HepG2 (cell line): ENCODE data around the gene CLCNKA. TPM values are rescaled to one million over a fixed set of nuclear protein-coding genes. Genes with fewer than 3 reads are reported as not detected.
A peak's percentile ranks its signal among the peaks of the same experiment; 100 is the strongest.

Experiments
- ESRRA ChIP-seq: sonication (generic); formaldehyde crosslinking; IDR thresholded peaks from 2 replicates; pipeline ENCODE4 v1.5.1; 2020; ENCODE audit warnings: mild to moderate bottlenecking, low read depth, missing genetic modification reagents
- GZF1 ChIP-seq: sonication (generic); formaldehyde crosslinking; IDR thresholded peaks from 2 replicates; pipeline ENCODE4 v1.5.1; 2020; ENCODE audit warnings: mild to moderate bottlenecking, missing genetic modification reagents
- HNRNPL ChIP-seq: fragments of 200-400 bp; formaldehyde crosslinking; IDR thresholded peaks from 2 replicates; pipeline ENCODE4 v1.6.1; 2017; ENCODE audit warnings: mild to moderate bottlenecking, low read depth, low read length
- MEIS1 ChIP-seq: sonication (generic); formaldehyde crosslinking; IDR thresholded peaks from 2 replicates; pipeline ENCODE4 v1.9.0; 2021; ENCODE audit warnings: mild to moderate bottlenecking, missing genetic modification reagents, moderate library complexity, borderline replicate concordance
- NCOR1 ChIP-seq: fragments of 200-600 bp; sonication (generic); IDR thresholded peaks from 2 replicates; pipeline ENCODE4 v1.7.0; 2017; ENCODE audit warnings: antibody characterized with exemption, low read length, borderline replicate concordance
- RXRB ChIP-seq: IDR thresholded peaks from 2 replicates; pipeline ENCODE4 v1.6.1; 2016; ENCODE audit warnings: borderline replicate concordance, missing genetic modification reagents, missing compliant biosample characterization
- ZNF33A ChIP-seq: sonication (generic); formaldehyde crosslinking; IDR thresholded peaks from 2 replicates; pipeline ENCODE4 v1.5.1; 2020; ENCODE audit warnings: missing genetic modification reagents, mild to moderate bottlenecking, moderate library complexity, borderline replicate concordance
- ZNF713 ChIP-seq: sonication (generic); formaldehyde crosslinking; IDR thresholded peaks from 2 replicates; pipeline ENCODE4 v1.4.0; 2020; ENCODE audit warnings: mild to moderate bottlenecking, missing genetic modification reagents
- polyA plus RNA-seq, 8 experiments: library from polyadenylated mRNA; depleted of rRNA in 3 of 8; stranded (reverse) in 7 of 8; unstranded in 1 of 8; fragments of >200 nt; fragmentation: Illumina TruSeq in 4 of 8; extraction: Trizol in 4 of 8; gene quantifications; 2 replicates each; pipeline versions ENCODE4 v1.2.1 to v1.2.3, GENCODE V29; 2011 to 2016; ENCODE audit warnings: low read depth in 4 of 8, missing spikeins in 1 of 8, mixed read lengths in 1 of 8; ENCODE audit not compliant: insufficient read depth in 1 of 8
- total RNA-seq, 5 experiments: library from RNA; depleted of rRNA; stranded (reverse); fragments of >200 nt; fragmentation: Illumina TruSeq; extraction: Trizol; gene quantifications; 2 replicates each; pipeline ENCODE4 v1.2.3, GENCODE V29; 2016; ENCODE audit warnings: low read depth in 1 of 5
- TF ChIP-seq, protein P1 (sequence below): sonication (generic); formaldehyde crosslinking; IDR thresholded peaks from 2 replicates; pipeline ENCODE4 v1.4.0; 2020; ENCODE audit warnings: missing genetic modification reagents
- TF ChIP-seq, protein P2 (sequence below): sonication (generic); formaldehyde crosslinking; IDR thresholded peaks from 2 replicates; pipeline ENCODE4 v1.5.0; 2020; ENCODE audit warnings: mild to moderate bottlenecking, missing genetic modification reagents
- TF ChIP-seq, protein P3 (sequence below): IDR thresholded peaks from 2 replicates; pipeline ENCODE4 v1.6.1; 2018; ENCODE audit warnings: missing genetic modification reagents, mild to moderate bottlenecking, missing compliant biosample characterization
- TF ChIP-seq, protein P4 (sequence below): sonication (generic); formaldehyde crosslinking; IDR thresholded peaks from 2 replicates; pipeline ENCODE4 v1.4.0; 2020; ENCODE audit warnings: mild to moderate bottlenecking, missing genetic modification reagents, borderline replicate concordance
- TF ChIP-seq, protein P5 (sequence below): IDR thresholded peaks from 2 replicates; pipeline ENCODE4 v1.6.1; 2016; ENCODE audit warnings: missing compliant biosample characterization, missing genetic modification reagents, borderline replicate concordance
- TF ChIP-seq, protein P6 (sequence below): sonication (generic); formaldehyde crosslinking; IDR thresholded peaks from 2 replicates; pipeline ENCODE4 v1.4.0; 2020; ENCODE audit warnings: missing genetic modification reagents

Gene CLCNKA
- total and polyA plus RNA-seq, 2 of the 13 experiments (the other 11 are each of a cell fraction or from before 2014, with no cell fraction given) = 0.03 TPM; not detected in 1

DNA sequence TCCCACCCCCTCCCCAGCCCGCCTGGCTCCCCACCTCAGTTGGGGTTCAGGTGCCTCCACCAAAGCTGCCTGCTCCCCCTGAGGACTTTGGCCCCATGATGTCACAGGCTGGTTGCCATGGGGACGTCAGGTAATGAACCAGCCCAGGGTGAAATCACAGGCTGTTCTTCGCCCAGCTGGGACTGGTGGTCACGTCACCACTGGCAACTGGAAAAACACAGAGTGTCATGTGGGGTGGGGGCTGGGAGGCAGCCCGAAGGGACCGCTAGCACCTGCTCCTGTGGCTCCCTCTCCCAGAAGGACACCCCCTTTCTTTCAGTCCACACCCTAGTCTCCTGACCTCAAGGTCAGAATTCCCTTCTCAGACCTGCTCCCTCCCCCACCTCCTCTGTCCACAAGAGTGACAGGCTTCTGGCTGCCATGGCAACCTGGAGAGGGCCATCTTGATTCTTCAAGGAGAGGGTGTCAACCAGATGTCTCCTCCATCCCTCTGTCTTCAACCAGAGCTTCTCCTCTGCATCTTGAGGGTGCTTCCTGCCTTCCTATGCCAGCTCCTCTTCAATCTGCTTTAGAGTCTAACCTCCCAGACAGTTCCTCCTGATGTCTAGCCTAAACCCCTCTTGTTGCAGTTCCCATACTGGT, 45.4 kb downstream of the CLCNKA start (continued):
- TF ChIP-seq, protein P1, sequence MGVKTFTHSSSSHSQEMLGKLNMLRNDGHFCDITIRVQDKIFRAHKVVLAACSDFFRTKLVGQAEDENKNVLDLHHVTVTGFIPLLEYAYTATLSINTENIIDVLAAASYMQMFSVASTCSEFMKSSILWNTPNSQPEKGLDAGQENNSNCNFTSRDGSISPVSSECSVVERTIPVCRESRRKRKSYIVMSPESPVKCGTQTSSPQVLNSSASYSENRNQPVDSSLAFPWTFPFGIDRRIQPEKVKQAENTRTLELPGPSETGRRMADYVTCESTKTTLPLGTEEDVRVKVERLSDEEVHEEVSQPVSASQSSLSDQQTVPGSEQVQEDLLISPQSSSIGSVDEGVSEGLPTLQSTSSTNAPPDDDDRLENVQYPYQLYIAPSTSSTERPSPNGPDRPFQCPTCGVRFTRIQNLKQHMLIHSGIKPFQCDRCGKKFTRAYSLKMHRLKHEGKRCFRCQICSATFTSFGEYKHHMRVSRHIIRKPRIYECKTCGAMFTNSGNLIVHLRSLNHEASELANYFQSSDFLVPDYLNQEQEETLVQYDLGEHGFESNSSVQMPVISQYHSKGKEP (CRISPR knock-in tag) = no peak
- TF ChIP-seq RXRB (no peak), HNRNPL (0 out of 2 replicates have a peak, but pooled peaks have one; percentile 44), NCOR1 (peak; percentile 43; the same call in 1 of the 2 replicates), ZNF33A (CRISPR knock-in tag) (no peak), ZNF713 (CRISPR knock-in tag) (no peak), MEIS1 (CRISPR knock-in tag) (no peak), ESRRA (CRISPR knock-in tag) (no peak), GZF1 (no peak)
- TF ChIP-seq, protein P2, sequence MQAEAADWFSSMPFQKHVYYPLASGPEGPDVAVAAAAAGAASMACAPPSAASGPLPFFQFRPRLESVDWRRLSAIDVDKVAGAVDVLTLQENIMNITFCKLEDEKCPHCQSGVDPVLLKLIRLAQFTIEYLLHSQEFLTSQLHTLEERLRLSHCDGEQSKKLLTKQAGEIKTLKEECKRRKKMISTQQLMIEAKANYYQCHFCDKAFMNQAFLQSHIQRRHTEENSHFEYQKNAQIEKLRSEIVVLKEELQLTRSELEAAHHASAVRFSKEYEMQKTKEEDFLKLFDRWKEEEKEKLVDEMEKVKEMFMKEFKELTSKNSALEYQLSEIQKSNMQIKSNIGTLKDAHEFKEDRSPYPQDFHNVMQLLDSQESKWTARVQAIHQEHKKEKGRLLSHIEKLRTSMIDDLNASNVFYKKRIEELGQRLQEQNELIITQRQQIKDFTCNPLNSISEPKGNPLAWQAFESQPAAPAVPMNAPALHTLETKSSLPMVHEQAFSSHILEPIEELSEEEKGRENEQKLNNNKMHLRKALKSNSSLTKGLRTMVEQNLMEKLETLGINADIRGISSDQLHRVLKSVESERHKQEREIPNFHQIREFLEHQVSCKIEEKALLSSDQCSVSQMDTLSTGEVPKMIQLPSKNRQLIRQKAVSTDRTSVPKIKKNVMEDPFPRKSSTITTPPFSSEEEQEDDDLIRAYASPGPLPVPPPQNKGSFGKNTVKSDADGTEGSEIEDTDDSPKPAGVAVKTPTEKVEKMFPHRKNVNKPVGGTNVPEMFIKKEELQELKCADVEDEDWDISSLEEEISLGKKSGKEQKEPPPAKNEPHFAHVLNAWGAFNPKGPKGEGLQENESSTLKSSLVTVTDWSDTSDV (CRISPR knock-in tag) = no peak
- TF ChIP-seq, protein P3, sequence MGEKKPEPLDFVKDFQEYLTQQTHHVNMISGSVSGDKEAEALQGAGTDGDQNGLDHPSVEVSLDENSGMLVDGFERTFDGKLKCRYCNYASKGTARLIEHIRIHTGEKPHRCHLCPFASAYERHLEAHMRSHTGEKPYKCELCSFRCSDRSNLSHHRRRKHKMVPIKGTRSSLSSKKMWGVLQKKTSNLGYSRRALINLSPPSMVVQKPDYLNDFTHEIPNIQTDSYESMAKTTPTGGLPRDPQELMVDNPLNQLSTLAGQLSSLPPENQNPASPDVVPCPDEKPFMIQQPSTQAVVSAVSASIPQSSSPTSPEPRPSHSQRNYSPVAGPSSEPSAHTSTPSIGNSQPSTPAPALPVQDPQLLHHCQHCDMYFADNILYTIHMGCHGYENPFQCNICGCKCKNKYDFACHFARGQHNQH = peak; percentile 97
- TF ChIP-seq, protein P4, sequence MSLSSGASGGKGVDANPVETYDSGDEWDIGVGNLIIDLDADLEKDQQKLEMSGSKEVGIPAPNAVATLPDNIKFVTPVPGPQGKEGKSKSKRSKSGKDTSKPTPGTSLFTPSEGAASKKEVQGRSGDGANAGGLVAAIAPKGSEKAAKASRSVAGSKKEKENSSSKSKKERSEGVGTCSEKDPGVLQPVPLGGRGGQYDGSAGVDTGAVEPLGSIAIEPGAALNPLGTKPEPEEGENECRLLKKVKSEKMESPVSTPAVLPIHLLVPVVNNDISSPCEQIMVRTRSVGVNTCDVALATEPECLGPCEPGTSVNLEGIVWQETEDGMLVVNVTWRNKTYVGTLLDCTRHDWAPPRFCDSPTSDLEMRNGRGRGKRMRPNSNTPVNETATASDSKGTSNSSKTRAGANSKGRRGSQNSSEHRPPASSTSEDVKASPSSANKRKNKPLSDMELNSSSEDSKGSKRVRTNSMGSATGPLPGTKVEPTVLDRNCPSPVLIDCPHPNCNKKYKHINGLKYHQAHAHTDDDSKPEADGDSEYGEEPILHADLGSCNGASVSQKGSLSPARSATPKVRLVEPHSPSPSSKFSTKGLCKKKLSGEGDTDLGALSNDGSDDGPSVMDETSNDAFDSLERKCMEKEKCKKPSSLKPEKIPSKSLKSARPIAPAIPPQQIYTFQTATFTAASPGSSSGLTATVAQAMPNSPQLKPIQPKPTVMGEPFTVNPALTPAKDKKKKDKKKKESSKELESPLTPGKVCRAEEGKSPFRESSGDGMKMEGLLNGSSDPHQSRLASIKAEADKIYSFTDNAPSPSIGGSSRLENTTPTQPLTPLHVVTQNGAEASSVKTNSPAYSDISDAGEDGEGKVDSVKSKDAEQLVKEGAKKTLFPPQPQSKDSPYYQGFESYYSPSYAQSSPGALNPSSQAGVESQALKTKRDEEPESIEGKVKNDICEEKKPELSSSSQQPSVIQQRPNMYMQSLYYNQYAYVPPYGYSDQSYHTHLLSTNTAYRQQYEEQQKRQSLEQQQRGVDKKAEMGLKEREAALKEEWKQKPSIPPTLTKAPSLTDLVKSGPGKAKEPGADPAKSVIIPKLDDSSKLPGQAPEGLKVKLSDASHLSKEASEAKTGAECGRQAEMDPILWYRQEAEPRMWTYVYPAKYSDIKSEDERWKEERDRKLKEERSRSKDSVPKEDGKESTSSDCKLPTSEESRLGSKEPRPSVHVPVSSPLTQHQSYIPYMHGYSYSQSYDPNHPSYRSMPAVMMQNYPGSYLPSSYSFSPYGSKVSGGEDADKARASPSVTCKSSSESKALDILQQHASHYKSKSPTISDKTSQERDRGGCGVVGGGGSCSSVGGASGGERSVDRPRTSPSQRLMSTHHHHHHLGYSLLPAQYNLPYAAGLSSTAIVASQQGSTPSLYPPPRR (CRISPR knock-in tag) = no peak
- TF ChIP-seq, protein P5, sequence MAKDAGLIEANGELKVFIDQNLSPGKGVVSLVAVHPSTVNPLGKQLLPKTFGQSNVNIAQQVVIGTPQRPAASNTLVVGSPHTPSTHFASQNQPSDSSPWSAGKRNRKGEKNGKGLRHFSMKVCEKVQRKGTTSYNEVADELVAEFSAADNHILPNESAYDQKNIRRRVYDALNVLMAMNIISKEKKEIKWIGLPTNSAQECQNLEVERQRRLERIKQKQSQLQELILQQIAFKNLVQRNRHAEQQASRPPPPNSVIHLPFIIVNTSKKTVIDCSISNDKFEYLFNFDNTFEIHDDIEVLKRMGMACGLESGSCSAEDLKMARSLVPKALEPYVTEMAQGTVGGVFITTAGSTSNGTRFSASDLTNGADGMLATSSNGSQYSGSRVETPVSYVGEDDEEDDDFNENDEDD (CRISPR knock-in tag) = no peak
- TF ChIP-seq, protein P6, sequence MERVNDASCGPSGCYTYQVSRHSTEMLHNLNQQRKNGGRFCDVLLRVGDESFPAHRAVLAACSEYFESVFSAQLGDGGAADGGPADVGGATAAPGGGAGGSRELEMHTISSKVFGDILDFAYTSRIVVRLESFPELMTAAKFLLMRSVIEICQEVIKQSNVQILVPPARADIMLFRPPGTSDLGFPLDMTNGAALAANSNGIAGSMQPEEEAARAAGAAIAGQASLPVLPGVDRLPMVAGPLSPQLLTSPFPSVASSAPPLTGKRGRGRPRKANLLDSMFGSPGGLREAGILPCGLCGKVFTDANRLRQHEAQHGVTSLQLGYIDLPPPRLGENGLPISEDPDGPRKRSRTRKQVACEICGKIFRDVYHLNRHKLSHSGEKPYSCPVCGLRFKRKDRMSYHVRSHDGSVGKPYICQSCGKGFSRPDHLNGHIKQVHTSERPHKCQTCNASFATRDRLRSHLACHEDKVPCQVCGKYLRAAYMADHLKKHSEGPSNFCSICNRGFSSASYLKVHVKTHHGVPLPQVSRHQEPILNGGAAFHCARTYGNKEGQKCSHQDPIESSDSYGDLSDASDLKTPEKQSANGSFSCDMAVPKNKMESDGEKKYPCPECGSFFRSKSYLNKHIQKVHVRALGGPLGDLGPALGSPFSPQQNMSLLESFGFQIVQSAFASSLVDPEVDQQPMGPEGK (CRISPR knock-in tag) = 0 out of 2 replicates have a peak, but pooled peaks have one; percentile 6
